Lung (tissue), 12 donors: ENCODE measurements around the gene DUSP22. TPM values are rescaled to one million over a fixed set of nuclear protein-coding genes. Genes with fewer than 3 reads are reported as not detected.

Source experiments
- ATAC-seq: fragments of 200-7000 bp; cut with Tn5 transposase; one replicate; pipeline ENCODE4 v1.9.1; 2020; ENCODE audit warnings: moderate number of reproducible peaks; ENCODE audit not compliant: insufficient read depth, low FRiP score
- DNase-seq, 3 donors: peaks; one replicate each; pipeline ENCODE4 v3.0.0-alpha.2; 2013 to 2017
- H3K27ac ChIP-seq, 2 donors: one replicate each; pipeline ENCODE4 v1.5.1; 2013; ENCODE audit warnings: mild to moderate bottlenecking in 2 of 2, moderate library complexity in 2 of 2, control low read depth in 1 of 2, inconsistent platforms in 1 of 2, low read depth in 1 of 2, low read length in 1 of 2
- H3K27me3 ChIP-seq, 3 donors: one replicate each; pipeline ENCODE4 v1.5.1; 2013; ENCODE audit warnings: low read length in 2 of 3; ENCODE audit not compliant: control insufficient read depth in 3 of 3, insufficient read depth in 3 of 3
- H3K36me3 ChIP-seq, 4 donors: one replicate each; pipeline ENCODE4 v1.5.1; 2013; ENCODE audit warnings: low read length in 4 of 4, mild to moderate bottlenecking in 1 of 4, moderate library complexity in 1 of 4; ENCODE audit not compliant: control insufficient read depth in 4 of 4, insufficient read depth in 4 of 4
- H3K4me1 ChIP-seq, 5 donors: one replicate each; pipeline ENCODE4 v1.5.1; 2013; ENCODE audit warnings: low read length in 5 of 5, mild to moderate bottlenecking in 2 of 5, moderate library complexity in 1 of 5; ENCODE audit not compliant: control insufficient read depth in 5 of 5, insufficient read depth in 5 of 5
- H3K4me3 ChIP-seq: one replicate; pipeline ENCODE4 v1.5.1; 2013; ENCODE audit warnings: mild to moderate bottlenecking, control low read depth, moderate library complexity
- H3K9ac ChIP-seq, 2 donors: one replicate each; pipeline ENCODE4 v1.5.1; 2013; ENCODE audit warnings: low read length in 2 of 2, control low read depth in 1 of 2; ENCODE audit not compliant: insufficient read depth in 1 of 2
- H3K9me3 ChIP-seq, 4 donors: one replicate each; pipeline ENCODE4 v1.5.1; 2013; ENCODE audit warnings: low read length in 3 of 4, mild to moderate bottlenecking in 1 of 4, moderate library complexity in 1 of 4; ENCODE audit not compliant: control insufficient read depth in 4 of 4, insufficient read depth in 3 of 4
- CTCF ChIP-seq: IDR thresholded peaks from 2 replicates; pipeline ENCODE4 v1.5.1; 2012; ENCODE audit warnings: mild to moderate bottlenecking; ENCODE audit errors: control extremely low read depth, extremely low read depth
- WGBS, 2 donors: extraction: QIAGEN DNeasy Blood & Tissue Kit; methylation state at CpG; one replicate each; pipeline ENCODE4 v1.1.7; 2013; 5-methylcytosine and 5-hydroxymethylcytosine counted together
- polyA plus RNA-seq, 2 donors: library from polyadenylated mRNA; stranded (reverse); fragments of 200-250 nt; gene quantifications; one replicate each; pipeline ENCODE4 v1.2.1, GENCODE V29; 2013
- total RNA-seq, 2 donors: library from RNA; depleted of rRNA in 1 of 2; stranded (reverse); fragments of >200 nt in 1 of 2; gene quantifications; one replicate each; pipeline ENCODE4 v1.2.1, GENCODE V29; 2014 to 2021
- donor health status: control.
- donor health status: control.
- donor health status: Bipolar disorder and iron deficiency.
- donor health status: healthy.
- donor health status: DM: yes; HTN: yes; CAD: no.

DUSP22 gene
- total and polyA plus RNA-seq, 4 donors = 38.9 to 51.1 (median 43.8) TPM

- no peaks in the 10 kb centered on the region for H3K27me3 ChIP-seq
- no peaks in the 10 kb centered on the region for H3K36me3 ChIP-seq
- WGBS, 2 donors = 85 to 89% methylated on average over 9 of the region's 9 CpGs
- H3K9me3 ChIP-seq = peaks cover 0 to 4% (median under 1%) of the 10 kb centered on the region in 4 donors
- no peak for ATAC-seq
- DNase-seq = no peak
- no peak for TF ChIP-seq CTCF
- no peaks in the 10 kb centered on the region for H3K4me1 ChIP-seq
- H3K4me3 ChIP-seq = no peak overlapping the region
- H3K9ac ChIP-seq = no peak overlapping the region
- H3K27ac ChIP-seq = no peak overlapping the region
Measured at GRCh38 chr6:255041-255750, 37.1 kb upstream of the DUSP22 start.

- no peaks in the 10 kb centered on the region for H3K36me3 ChIP-seq
- WGBS, 2 donors = 71 to 84% methylated on average over 8 of the region's 8 CpGs
- no peaks in the 10 kb centered on the region for H3K4me1 ChIP-seq
- H3K27ac ChIP-seq = no peak overlapping the region
- TF ChIP-seq CTCF = no peak
- H3K9ac ChIP-seq = no peak overlapping the region
- peaks cover 0 to 4% (median under 1%) of the 10 kb centered on the region in 4 donors for H3K9me3 ChIP-seq
- ATAC-seq = no peak
- DNase-seq = no peak
- no peak overlapping the region for H3K4me3 ChIP-seq
- no peaks in the 10 kb centered on the region for H3K27me3 ChIP-seq
Measured at GRCh38 chr6:255751-256083, 36.6 kb upstream of the DUSP22 start.

GRCh38 chr6:256169-256568, 36.1 kb upstream of the DUSP22 start:
- no peak for DNase-seq
- Histone ChIP-seq H3K36me3 (no peaks in the 10 kb centered on the region), H3K9ac (no peak overlapping the region), H3K27me3 (no peaks in the 10 kb centered on the region), H3K27ac (no peak overlapping the region), H3K9me3 (peaks cover 0 to 4% (median under 1%) of the 10 kb centered on the region in 4 donors), H3K4me3 (no peak overlapping the region), H3K4me1 (no peaks in the 10 kb centered on the region)
- no peak for ATAC-seq
- no peak for TF ChIP-seq CTCF
- 95 to 98% methylated on average over 9 of the region's 9 CpGs for WGBS, 2 donors
